GM19397 (cell line): ENCODE results near the gene NBAS.
"Not testable (repeated sequence)": the region's sequence is repeated elsewhere in the genome, so short reads cannot be mapped to it uniquely, and the experiment has no call there.

ENCODE experiments used
- ATAC-seq: cut with Tn5 transposase; IDR thresholded peaks from one replicate; pipeline ENCODE4 v1.9.1; 2021; ENCODE audit warnings: mild to moderate bottlenecking, moderate library complexity; ENCODE audit not compliant: unreplicated experiment

NBAS gene

GRCh38 chr2:15533860-15534480 is 27.2 kb downstream of the NBAS start:
- no peak for ATAC-seq

- no peak for ATAC-seq
These were observed 28.1 kb downstream of the NBAS start for GRCh38 chr2:15532996-15533395.

GRCh38 chr2:15531095-15531854 is 29.9 kb downstream of the NBAS start:
- ATAC-seq: no peak

GRCh38 chr2:15527074-15527739 is 33.9 kb downstream of the NBAS start:
- no peak for ATAC-seq

- ATAC-seq: no peak
These were observed 39.4 kb downstream of the NBAS start for GRCh38 chr2:15521641-15522181.

GRCh38 chr2:15520346-15520745 is 40.8 kb downstream of the NBAS start:
- ATAC-seq: no peak

- ATAC-seq: not testable (repeated sequence)
These were observed 42.4 kb downstream of the NBAS start for GRCh38 chr2:15518759-15519158.

- ATAC-seq: no peak
These were observed 43.3 kb downstream of the NBAS start for GRCh38 chr2:15517793-15518192.

- ATAC-seq: no peak
These were observed 49.4 kb downstream of the NBAS start for GRCh38 chr2:15511686-15512085.

GRCh38 chr2:15510552-15510951 is 50.6 kb downstream of the NBAS start:
- ATAC-seq: no peak

- ATAC-seq: no peak
These were observed 51.0 kb downstream of the NBAS start for GRCh38 chr2:15510131-15510530.

GRCh38 chr2:15507697-15508096 is 53.4 kb downstream of the NBAS start:
- no peak for ATAC-seq

- ATAC-seq: no peak
These were observed 54.1 kb downstream of the NBAS start for GRCh38 chr2:15507061-15507460.

GRCh38 chr2:15506229-15506819 is 54.8 kb downstream of the NBAS start:
- no peak for ATAC-seq

GRCh38 chr2:15504882-15505663 is 56.1 kb downstream of the NBAS start:
- ATAC-seq: no peak

GRCh38 chr2:15499251-15499650 is 61.9 kb downstream of the NBAS start:
- not testable (repeated sequence) for ATAC-seq

- ATAC-seq: no peak
These were observed 62.6 kb downstream of the NBAS start for GRCh38 chr2:15498554-15498953.

GRCh38 chr2:15494877-15495276 is 66.3 kb downstream of the NBAS start:
- no peak for ATAC-seq

- no peak for ATAC-seq
These were observed 68.3 kb downstream of the NBAS start for GRCh38 chr2:15492773-15493325.

GRCh38 chr2:15486770-15487169 is 74.4 kb downstream of the NBAS start:
- no peak for ATAC-seq
